GM18519 (cell line): ENCODE data around the gene UBE2J1.
A peak's percentile ranks its signal among the peaks of the same experiment; 100 is the strongest.

ENCODE experiments used
- ATAC-seq: cut with Tn5 transposase; IDR thresholded peaks from one replicate; pipeline ENCODE4 v1.9.1; 2021; ENCODE audit warnings: mild to moderate bottlenecking, moderate library complexity; ENCODE audit not compliant: unreplicated experiment, low FRiP score

The UBE2J1 gene

DNA sequence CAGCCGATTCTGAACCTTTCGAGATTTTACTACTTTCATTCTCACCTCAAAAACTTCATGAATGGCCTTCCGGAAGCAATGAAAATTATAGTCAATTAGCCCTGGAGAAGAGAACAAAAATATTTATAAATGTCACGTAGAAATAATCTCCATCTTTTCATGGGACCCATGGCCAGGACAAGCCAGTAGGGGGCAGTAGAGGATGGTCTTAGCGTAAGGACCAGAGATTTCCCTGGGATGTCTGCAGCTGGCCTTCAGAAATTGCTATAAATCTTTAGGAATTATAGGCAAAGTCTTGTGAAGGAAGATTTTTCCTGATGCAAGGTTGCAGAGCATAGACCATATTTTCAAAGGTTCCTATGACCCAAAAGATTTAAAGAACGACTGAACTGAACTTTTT lies 15.6 kb upstream of the UBE2J1 start:
- ATAC-seq = no peak

DNA sequence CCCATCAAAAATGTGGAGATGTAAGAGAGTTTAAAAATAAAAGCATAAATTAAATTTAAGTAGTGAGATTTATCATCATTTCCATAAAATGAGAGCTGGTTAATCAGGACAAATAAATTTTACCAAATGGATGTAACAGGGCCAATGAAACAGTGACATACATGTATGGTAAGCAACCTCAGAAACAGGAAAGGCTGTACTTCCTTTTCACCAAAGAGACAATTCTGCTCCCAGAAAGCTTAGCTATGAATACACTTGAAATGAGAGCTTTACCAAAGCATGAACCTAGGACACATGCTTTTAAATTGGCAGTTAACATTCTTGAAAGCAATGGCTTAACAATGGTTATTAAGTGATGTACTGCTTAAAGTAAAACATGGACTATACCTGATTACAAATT lies 12.1 kb upstream of the UBE2J1 start:
- ATAC-seq = no peak

DNA sequence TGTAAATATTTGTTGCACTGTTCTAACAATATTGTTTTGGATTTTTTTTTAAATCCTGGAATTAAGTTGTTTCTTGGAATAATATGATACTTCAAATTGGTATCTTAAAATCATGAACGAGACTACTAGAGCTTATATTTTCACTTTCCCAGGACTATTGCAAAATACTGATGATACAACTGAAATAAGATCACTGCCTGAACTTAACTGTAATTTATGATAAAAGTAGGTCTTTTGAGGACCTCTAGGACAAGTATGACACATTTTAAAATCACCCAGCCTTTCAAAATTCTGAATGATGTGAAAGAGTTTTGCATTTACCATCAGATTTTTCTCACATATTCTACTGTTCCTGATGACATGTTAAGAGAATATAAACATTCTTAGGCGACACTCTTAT lies 8.6 kb upstream of the UBE2J1 start:
- ATAC-seq = no peak

DNA sequence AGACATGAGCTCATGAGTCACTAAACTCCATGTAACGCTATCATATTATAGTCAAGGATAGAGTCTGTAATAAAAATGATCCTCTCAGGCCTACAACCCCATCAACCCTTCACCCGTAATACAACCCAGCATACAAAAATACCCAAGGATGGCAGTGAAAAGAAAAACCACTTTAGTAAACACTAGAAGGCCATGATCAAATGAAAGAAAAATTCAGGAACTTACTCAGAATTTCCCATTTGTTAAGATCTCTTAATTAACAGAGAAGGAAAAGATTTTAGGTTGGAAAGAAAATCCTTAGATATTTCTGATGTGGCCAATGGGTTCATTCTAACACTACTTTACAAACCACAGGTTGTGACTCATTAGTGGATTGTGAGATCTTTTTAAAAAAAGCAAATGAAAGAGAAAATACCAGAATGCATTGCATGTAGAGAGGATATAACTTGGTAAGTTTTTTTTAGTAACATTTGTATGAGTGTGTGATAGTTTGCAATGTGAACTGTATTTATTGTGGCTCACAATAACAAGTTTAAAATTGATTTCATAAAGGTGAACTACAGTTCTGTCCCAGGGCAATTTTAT lies 8.0 kb upstream of the UBE2J1 start:
- peak; percentile 49 for ATAC-seq

DNA sequence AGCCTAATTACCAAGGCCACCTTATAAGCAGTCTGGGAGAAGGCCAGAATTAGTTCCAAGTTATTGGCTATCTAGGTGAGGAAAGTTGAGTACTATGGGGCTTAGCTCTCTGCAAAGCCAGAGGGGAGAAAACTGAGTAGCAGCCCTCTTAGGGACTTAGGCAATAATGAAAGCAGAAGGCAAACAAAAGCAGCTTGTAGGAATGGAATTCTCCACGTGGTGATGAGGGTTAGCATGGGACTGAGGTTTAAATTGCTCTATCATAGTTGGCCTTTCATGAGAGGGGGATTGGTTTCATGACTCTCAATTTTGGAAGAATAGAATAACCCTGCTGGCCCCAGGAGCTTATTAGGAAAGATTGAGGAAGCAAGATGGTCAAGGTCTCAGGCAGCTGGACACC lies 7.0 kb upstream of the UBE2J1 start:
- ATAC-seq = no peak

DNA sequence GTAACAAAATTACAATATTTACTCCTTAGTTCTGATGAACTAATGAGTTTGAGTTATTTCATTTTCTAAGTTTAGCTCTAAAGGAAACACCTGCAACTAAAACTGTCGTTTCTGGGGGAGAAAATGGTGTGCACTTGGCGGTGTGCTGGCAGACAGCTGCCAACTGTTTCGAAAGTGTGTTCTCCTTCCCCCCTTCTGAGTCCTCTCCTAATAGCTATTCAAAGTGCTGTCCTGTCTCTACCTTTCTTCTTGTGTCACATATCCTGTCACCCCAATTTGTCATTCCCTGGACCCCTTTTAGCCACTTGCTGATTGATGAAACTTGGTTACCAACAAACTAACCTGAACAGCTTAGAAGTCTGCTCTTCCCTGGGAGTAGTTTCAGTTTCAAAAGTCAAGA lies 4.9 kb upstream of the UBE2J1 start:
- peak; percentile 29 for ATAC-seq

DNA sequence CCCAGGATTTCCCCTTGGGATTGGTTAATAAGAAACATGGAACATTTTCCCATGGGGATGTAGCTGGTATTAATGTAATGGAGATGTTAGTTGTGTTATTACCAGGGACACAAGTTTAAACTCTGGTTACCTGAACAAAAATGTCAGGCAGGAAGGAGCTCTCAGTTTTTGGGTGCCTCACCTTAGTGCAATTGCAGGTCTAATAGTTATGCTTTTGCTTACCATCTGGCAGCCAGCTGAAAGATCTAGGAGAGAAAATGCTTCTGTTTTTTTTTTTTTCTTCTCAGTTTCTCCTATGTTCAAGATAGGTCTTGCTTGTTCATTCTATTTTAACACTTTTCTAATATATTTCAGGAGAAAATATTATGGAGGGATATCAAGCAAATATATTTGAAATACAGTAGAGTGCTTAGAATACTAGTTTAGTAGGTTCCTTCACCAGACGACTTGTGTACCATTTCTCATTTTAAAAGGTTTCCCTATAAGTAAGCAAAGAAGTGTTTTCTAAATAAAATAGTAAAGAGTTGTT lies 4.2 kb upstream of the UBE2J1 start:
- no peak for ATAC-seq

DNA sequence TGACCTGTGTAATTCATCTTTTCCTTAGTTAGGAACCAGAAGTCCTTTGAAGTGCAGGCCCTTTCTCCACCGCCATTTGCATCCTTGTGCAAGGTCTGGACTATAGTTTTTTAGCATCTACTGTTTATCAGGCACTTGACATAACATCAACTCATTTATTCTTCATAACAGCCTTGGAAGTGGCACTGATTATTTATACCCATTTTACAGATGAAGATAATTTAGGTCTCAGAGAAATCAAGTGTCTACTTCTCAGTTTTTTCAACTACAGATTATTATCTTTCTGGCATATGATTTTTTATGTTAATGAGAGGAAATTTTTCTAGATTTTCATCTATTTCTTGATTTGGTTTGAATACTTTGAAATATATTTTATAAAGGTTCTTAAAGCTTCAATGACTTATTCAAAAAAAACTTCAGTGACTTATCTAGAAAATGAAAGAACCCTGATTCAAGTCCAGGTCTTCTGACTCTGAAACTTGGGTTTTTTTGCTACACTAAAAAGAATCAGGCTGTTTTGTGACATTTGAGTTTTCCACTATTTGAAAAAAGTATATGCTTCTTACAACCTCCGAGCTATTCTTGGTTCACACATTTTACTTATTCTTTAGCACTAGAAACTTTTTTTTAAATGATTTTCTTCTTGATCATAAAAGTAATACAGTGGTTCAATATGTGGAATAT lies 3.1 kb upstream of the UBE2J1 start:
- no peak for ATAC-seq

DNA sequence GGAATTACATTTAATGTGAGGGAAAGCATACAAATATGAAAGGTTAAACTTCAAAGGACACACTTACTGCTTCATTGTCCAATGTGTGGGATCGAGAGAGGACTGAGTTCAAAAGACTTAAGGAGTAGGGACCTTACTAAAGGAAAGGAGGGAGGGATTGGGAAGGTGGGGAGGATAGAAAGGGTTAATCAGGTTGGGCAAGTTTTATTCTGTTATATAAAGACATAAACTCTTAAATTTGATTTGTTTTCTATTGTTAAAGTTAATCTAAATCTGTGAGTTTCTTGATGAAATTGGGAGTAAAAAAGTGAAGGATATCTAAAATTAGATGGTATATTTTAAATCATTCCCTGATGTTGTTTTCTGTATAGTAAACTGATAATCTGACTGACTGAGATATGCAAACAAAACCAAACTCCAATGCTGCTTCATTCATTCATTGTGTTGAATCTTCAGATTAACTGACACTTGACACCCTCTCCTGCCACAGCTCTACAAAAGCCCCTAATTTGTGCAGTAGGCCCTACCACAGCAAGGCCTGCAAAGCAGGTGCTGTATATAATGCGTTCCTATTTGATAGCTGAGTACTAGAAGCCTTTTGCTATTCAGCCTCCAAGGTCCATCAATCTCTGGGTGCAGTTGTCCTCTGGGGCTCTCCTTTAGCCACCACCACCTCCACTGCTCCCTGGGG lies 1.3 kb upstream of the UBE2J1 start:
- ATAC-seq = no peak

DNA sequence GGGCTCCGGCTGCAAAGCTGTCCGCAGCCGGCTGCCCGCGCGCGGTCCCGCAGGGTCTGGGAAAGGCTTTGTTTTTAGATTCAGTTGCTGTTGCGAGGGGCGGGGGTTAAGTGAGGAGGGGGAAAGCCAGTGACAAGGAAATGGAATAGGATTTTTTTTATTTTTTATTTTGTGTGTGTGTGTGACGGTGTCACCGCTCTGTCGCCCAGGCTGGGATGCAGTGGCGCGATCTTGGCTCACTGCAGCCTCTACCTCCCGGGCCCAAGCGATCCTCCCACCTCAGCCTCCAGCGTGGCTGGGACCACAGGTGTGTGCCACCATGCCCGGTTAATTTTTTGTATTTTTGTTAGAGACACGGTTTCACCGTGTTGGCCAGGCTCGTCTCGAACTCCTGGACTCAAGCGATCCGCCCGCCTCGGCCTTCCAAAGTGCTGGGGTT lies 615 bp upstream of the UBE2J1 start:
- no peak for ATAC-seq

DNA sequence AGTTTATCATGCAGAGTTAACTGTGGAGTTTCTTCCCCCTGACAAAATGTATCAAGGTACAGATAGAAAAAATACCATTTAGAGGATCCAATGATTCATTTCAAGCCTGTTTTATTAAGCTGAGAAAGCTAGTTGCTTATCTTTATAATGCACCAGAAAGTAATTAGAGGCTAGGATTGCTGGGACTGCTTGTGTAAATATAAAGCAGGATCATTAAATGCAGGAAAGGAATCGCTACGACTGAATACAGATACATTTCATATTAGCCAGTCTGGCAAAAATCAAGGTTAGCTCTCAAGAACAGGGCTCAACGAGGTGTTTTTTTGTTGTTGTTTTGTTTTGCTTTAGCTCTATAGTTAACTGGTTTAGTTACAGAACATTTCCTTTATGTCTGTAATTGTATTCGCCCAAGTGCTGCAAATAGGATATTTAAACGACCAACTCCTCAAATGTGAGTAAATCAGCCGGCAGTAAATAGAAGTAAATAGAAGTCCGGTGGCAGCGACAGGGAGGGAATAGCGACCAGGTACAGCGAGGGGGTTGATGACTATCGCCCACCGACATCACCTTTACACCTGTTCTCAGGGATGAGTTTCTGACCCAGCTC lies 748 bp downstream of the UBE2J1 start:
- ATAC-seq = no peak

DNA sequence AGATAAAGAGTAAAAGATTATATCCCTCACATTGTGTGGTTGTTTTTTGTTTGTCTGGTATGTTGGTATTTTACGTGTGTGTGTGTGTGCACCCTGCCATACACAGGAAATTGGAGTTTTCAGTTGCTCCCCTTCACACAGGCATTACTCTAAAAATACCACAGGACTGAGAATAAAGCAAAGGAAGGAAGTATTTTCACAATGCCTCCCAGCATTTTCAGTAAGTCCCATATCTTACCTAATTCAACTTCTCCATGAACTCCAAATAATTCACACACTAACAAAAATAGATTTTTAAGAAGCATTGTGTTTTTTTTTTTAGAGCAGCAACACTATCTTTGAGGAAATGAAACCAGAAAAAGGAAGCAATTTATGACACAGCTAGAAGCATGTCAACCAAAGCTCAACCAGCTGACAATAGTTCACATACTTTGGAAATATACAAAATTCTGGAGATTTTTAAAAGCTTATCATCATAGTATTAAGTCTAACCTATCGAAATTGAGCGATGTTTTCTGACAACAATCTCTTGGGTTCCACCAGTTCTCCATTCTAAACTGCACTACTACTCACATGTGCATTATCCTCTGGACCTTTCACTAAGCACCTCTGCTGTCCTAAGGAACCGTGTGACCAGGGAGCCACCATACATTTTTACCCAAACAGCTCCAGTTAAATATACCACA lies 2.1 kb downstream of the UBE2J1 start:
- peak; percentile 33 for ATAC-seq

DNA sequence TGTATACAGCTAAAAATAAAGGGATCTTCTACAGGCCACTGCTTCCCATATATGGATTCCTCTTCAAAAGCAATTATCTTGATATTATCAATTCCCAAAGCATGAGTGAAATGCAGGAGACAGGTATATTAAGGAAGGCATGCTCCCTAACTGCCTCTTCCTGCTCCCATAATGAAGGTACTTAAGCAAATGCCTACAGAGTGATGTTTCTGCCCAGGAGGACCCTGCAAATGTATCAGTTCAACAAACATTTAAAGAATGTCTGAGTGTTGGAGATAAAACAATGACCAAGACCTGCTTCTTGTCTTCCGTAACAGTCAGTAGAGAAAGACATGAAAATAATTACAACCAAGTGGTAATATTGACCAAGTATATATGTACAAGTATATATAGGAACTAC lies 4.2 kb downstream of the UBE2J1 start:
- ATAC-seq = no peak

DNA sequence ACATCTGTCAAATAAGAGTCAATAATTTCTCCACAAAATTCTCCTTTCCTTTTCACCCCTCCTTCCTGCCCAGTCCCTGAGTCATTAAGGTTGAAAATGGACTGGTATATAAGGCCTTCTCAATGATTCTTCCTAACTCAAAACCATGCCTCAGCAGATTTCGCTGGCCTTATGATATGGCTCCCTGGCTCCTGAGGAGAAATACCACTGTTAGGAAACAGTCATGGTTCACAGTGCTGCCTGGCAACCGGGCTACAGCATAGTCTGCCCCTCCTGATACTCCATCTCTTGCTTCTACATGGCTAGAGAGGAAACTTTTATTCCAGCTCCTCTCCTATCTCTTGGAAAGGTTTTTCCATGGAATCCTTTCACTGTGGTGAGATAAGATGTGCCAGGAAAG lies 4.7 kb downstream of the UBE2J1 start:
- no peak for ATAC-seq

DNA sequence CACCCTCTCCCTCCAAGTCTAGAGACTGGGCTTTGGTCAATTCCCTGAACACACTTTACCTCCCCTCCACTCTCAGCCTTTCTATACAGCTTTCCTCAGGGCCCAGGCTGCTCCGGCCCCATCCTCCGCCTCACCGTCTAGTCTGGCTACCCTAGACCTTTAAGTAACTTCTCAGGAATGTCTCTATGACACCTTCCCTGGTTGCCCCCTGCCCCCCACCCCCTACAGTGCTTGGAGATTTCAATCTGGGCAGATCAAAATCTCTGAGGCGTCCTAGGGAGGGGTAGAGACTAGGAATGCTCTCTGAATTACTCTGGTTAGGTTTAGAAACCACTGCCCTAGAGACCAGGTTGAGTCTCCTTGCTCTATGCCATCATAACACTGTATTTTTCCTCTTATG lies 6.1 kb downstream of the UBE2J1 start:
- no peak for ATAC-seq

DNA sequence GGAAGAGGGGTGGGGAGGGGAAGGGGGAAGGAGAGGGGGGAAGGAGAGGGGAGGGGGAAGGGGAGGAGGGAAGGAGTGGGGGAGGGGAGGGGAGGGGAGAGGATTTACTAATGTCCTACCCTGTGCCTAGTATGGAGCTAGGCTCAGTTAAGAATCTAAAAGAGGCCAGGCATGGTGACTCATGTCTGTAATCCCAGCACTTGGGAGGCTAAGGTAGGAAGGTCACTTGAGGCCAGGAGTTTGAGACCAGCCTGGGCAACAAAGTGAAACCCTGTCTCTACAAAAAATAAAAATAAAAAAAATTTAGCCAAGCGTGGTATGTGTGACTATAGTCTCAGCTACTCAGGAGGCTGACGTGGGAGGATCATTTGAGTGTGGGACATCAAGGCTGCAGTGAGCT lies 13.0 kb downstream of the UBE2J1 start:
- ATAC-seq = no peak

DNA sequence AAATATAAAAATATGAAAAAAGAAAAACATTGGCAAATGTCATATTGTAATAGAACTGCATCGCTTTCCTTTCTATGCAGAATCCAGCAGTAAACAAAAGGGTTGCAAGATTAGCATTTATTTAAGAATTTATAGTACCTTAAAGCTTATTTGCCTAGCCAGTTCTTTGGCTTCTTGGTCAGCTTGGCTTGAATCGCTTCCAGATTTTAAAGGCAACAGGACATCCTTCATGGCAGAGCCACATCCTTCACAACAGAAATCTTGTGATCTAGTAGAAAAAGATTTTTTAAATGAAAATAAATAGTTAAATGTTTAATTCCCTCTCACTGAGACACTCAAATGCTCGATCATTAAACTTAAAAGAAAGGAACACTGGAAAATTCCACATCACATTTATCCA lies 17.4 kb downstream of the UBE2J1 start:
- ATAC-seq = no peak

DNA sequence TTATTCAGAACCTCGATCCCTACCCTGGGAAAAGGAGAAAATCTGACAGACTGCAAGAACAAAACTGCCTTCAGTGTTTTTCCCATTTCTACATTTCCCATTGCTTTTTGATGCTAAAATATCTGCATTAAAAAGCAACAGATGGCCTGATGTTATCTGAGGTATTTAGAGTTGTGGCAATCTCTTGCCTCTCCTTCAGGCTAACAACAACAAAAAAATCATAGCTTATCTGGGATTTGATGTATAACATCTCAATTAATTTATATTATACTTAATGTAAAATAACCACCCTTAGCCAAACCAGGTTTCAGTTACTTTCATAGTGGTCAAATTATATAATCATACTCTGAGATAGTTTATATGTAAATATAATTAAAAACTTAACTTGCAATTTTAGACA lies 21.6 kb downstream of the UBE2J1 start:
- ATAC-seq = no peak

DNA sequence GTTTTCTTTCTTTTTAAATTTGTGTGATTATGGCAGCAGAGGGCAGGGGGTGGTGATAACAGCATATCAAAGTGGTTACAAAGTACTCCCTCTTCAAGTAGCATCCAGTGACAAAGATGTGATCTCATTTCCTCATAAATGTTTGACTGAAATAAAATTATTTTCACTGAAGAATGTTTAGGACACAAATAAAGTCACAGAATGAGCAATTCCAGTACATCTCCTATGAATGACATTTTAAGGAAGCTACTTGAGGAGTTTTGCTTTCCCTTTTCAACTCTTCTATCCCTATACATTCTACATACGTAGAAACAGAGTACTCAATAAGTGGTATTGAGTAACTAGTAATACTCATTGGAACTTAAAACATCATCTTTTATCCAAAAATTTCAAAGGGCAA lies 23.5 kb downstream of the UBE2J1 start:
- no peak for ATAC-seq

DNA sequence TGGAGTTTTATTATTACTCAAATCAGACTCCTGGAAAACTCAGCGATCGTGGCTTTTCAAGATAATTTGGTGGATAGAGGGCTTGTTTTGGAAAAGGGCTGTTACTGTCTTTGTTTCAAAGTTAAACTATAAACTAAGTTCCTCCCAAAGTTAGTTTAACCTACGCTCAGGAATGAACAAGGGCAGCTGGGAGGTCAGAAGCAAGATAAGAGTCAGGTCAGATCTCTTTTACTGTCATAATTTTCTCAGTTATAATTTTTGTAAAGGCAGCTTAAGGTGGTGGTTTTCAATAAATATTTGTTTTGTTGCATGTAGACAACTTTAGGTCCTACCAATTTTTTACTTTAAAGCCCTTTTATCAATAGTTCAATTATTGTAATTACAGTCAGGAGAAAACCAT lies 28.2 kb downstream of the UBE2J1 start:
- ATAC-seq = no peak

DNA sequence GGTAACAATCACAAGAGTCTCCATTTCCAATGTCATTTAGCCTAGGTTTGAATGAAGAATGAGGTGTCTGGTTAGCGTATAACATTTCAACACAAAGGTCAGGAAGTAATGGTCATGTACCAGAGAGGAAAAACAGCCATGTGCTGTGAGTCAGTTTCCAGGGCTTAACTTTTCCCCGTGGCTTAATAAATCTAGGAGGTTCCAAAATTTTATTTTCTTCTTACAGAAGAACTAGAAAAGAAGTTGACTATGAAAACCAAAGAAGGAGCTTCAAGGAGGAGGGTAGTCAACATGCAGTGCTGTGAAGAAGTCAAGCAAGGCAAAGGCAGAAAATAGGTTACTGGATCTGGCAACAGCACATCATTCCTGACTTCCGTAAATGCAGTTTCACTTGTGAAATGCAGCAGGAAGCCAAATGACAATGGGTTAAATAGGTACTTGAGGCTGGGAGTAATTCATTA lies 29.0 kb downstream of the UBE2J1 start:
- ATAC-seq = no peak
